Measurements from ENCODE around the gene CLRN3. TPM values are rescaled to one million over a fixed set of nuclear protein-coding genes. Genes with fewer than 3 reads are reported as not detected.

The CLRN3 gene
- total RNA-seq, 1 experiment from 2014 or later = not detected

DNA sequence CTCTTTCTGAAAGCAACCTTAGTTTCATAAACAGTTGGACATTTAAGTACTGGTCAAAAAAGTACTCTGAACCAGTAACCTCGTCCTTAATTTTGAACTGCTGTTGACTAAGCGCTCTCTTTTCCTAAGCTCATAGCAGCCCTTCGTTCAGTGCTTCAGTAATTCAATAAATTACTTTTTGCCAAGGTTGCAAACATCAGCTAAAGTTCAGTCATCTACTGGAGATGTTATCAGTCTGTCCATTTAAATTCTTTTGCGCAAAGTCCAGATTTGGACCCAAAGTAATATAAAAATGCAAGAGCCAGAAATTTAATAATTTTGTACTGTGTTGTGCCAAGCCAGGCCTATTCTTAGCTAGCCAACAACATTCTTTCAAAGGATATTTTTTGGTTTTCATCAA is 22.6 kb upstream of the CLRN3 start:
- BruUV-seq (replicated peaks) = no TSS peak
- CTCF ChIA-PET = no interaction called here
- no peak overlapping the region for H3K4me2 ChIP-seq
- POLR2A ChIA-PET (ENCODE audit: unreplicated experiment) = interaction anchor here (0.7 kb wide), 1 partner anchor 94 kb away, joined by 6 read pairs; no protein-coding TSS in a partner anchor
- no peak overlapping the region for H3K4me3 ChIP-seq
- TF ChIP-seq, protein P1, sequence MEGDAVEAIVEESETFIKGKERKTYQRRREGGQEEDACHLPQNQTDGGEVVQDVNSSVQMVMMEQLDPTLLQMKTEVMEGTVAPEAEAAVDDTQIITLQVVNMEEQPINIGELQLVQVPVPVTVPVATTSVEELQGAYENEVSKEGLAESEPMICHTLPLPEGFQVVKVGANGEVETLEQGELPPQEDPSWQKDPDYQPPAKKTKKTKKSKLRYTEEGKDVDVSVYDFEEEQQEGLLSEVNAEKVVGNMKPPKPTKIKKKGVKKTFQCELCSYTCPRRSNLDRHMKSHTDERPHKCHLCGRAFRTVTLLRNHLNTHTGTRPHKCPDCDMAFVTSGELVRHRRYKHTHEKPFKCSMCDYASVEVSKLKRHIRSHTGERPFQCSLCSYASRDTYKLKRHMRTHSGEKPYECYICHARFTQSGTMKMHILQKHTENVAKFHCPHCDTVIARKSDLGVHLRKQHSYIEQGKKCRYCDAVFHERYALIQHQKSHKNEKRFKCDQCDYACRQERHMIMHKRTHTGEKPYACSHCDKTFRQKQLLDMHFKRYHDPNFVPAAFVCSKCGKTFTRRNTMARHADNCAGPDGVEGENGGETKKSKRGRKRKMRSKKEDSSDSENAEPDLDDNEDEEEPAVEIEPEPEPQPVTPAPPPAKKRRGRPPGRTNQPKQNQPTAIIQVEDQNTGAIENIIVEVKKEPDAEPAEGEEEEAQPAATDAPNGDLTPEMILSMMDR (conservative IDR thresholded peaks at IDR 0.05) = no peak
- no peak for TF ChIP-seq EZH2 (IDR thresholded peaks at IDR 0.05; ENCODE audit: low read depth)
- peaks cover 16% of the 10 kb centered on the region for H3K4me1 ChIP-seq (replicated peaks; ENCODE audit: insufficient read depth)
- H3K27me3 ChIP-seq (ENCODE audit: insufficient read depth, low read depth) = no peaks in the 10 kb centered on the region
- H3K9me2 ChIP-seq (ENCODE audit: insufficient read depth) = no peaks in the 10 kb centered on the region
- peaks cover 5% of the 10 kb centered on the region; the same call in 1 of the 2 replicates for H3F3A ChIP-seq (ENCODE audit: insufficient read depth, low read depth)
- DNase-seq = no peak
- H4K20me1 ChIP-seq (ENCODE audit: insufficient read depth) = no peaks in the 10 kb centered on the region
- peaks cover 11% of the 10 kb centered on the region for H3K79me2 ChIP-seq (ENCODE audit: low read depth)
- no peak overlapping the region for H3K27ac ChIP-seq
- intact Hi-C loops (cut with micrococcal nuclease; ENCODE audit: unreplicated experiment) = no loop called here
- H3K36me3 ChIP-seq (ENCODE audit: low read depth) = no peaks in the 10 kb centered on the region
- H2AFZ ChIP-seq = no peak overlapping the region
- H3K9me3 ChIP-seq (ENCODE audit: insufficient read depth, low read depth) = no peaks in the 10 kb centered on the region

DNA sequence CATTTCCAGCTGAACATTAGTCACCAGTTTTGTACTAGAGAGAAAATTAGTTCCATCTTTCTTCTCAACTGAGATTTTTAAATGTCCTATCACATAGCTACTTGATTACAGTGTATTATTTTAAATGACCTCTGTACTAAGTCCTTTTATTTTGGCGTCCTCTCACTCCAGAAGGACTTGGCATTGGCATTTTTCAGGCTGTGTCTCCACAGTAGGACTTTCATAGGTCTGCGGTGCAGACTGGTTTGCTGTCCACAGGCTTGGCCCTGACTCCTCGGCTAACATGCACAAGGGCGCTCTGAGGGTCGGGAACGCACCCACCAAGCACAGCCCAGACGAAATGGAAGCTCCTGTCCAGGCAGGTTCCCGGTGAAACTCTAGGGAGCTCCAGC is 20.6 kb upstream of the CLRN3 start:
- Histone ChIP-seq H3K9me2 (ENCODE audit: insufficient read depth) (no peaks in the 10 kb centered on the region), H3K4me3 (no peak overlapping the region), H3K27me3 (ENCODE audit: insufficient read depth, low read depth) (no peaks in the 10 kb centered on the region), H3K9me3 (ENCODE audit: insufficient read depth, low read depth) (no peaks in the 10 kb centered on the region), H2AFZ (no peak overlapping the region), H4K20me1 (ENCODE audit: insufficient read depth) (no peaks in the 10 kb centered on the region), H3K79me2 (ENCODE audit: low read depth) (peaks cover 27% of the 10 kb centered on the region), H3K36me3 (ENCODE audit: low read depth) (no peaks in the 10 kb centered on the region), H3F3A (ENCODE audit: insufficient read depth, low read depth) (no peaks in the 10 kb centered on the region), H3K27ac (no peak overlapping the region), H3K4me1 (replicated peaks; ENCODE audit: insufficient read depth) (peaks cover 23% of the 10 kb centered on the region), H3K4me2 (no peak overlapping the region)
- no TSS peak for BruUV-seq (replicated peaks)
- ChIA-PET CTCF (no interaction called here), POLR2A (ENCODE audit: unreplicated experiment) (no interaction called here)
- intact Hi-C loops (cut with micrococcal nuclease; ENCODE audit: unreplicated experiment) = no loop called here
- TF ChIP-seq, protein P1 (conservative IDR thresholded peaks at IDR 0.05) = no peak
- TF ChIP-seq EZH2 (IDR thresholded peaks at IDR 0.05; ENCODE audit: low read depth) = no peak
- DNase-seq = no peak

DNA sequence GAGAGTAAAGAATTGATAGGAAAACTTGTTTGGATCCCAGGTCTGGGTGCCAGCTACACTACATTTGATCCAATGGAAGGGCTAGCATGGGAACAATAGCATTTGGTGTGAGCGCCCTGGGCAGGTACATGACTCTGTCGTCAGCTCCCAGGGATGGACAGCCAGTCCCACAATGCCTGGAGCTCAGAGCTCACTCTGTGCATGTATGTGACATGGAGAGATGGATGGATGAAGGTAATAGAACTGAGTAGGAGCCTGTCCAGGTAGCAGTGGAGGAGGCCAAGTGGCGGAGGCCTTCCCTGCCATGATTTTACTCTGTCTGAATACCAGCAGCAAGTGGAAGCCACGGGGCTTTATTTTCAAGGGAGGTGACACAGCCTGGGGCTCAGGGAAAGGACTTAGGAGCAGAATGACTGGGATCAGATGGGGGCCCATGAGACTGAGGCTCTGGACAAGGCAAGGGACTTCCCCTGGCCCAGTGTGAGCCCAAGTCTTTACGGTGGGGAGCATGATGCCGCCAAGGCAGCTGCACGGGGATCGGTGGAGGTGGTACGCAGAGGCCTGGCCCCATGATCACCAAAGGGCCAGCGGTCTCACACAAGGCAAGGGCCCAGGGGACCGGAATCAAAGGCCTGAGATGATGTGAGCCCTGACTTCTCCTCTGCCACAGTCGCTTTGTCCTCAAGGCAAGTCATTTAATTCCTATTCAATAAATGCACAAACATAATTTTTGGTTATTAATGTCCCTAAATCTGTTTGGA is 20.0 kb upstream of the CLRN3 start:
- Histone ChIP-seq H3K4me1 (replicated peaks; ENCODE audit: insufficient read depth) (peaks cover 28% of the 10 kb centered on the region), H4K20me1 (ENCODE audit: insufficient read depth) (no peaks in the 10 kb centered on the region), H3K9me3 (ENCODE audit: insufficient read depth, low read depth) (no peaks in the 10 kb centered on the region), H2AFZ (no peak overlapping the region), H3K27ac (no peak overlapping the region), H3F3A (ENCODE audit: insufficient read depth, low read depth) (no peaks in the 10 kb centered on the region), H3K36me3 (ENCODE audit: low read depth) (no peaks in the 10 kb centered on the region), H3K9me2 (ENCODE audit: insufficient read depth) (no peaks in the 10 kb centered on the region), H3K4me2 (no peak overlapping the region), H3K79me2 (ENCODE audit: low read depth) (peaks cover 27% of the 10 kb centered on the region), H3K4me3 (no peak overlapping the region), H3K27me3 (ENCODE audit: insufficient read depth, low read depth) (no peaks in the 10 kb centered on the region)
- no peak for TF ChIP-seq EZH2 (IDR thresholded peaks at IDR 0.05; ENCODE audit: low read depth)
- TF ChIP-seq, protein P1 (conservative IDR thresholded peaks at IDR 0.05) = no peak
- intact Hi-C loops (cut with micrococcal nuclease; ENCODE audit: unreplicated experiment) = no loop called here
- DNase-seq = no peak
- ChIA-PET CTCF (no interaction called here), POLR2A (ENCODE audit: unreplicated experiment) (no interaction called here)
- no TSS peak for BruUV-seq (replicated peaks)

Data from PC-9 (cell line).